IPS-18a (cell line): ENCODE measurements around the gene VANGL2.

Source experiments
- H3K27ac ChIP-seq: one replicate; pipeline ENCODE4 v1.5.1; 2013; ENCODE audit warnings: low read length
- H3K27me3 ChIP-seq: one replicate; pipeline ENCODE4 v1.6.1; 2013; ENCODE audit warnings: mild to moderate bottlenecking, low read length; ENCODE audit not compliant: control insufficient read depth, insufficient read depth
- H3K36me3 ChIP-seq: one replicate; pipeline ENCODE4 v1.6.1; 2013; ENCODE audit warnings: low read depth, low read length; ENCODE audit not compliant: control insufficient read depth
- H3K4me1 ChIP-seq: one replicate; pipeline ENCODE4 v1.6.1; 2013; ENCODE audit warnings: low read depth, low read length; ENCODE audit not compliant: control insufficient read depth
- H3K4me3 ChIP-seq: one replicate; pipeline ENCODE4 v1.5.1; 2013; ENCODE audit warnings: low read length
- H3K9ac ChIP-seq: one replicate; pipeline ENCODE4 v1.6.1; 2013; ENCODE audit warnings: mild to moderate bottlenecking, low read length, moderate library complexity
- H3K9me3 ChIP-seq: one replicate; pipeline ENCODE4 v1.6.1; 2013; ENCODE audit warnings: low read depth, low read length; ENCODE audit not compliant: control insufficient read depth

The VANGL2 gene

DNA sequence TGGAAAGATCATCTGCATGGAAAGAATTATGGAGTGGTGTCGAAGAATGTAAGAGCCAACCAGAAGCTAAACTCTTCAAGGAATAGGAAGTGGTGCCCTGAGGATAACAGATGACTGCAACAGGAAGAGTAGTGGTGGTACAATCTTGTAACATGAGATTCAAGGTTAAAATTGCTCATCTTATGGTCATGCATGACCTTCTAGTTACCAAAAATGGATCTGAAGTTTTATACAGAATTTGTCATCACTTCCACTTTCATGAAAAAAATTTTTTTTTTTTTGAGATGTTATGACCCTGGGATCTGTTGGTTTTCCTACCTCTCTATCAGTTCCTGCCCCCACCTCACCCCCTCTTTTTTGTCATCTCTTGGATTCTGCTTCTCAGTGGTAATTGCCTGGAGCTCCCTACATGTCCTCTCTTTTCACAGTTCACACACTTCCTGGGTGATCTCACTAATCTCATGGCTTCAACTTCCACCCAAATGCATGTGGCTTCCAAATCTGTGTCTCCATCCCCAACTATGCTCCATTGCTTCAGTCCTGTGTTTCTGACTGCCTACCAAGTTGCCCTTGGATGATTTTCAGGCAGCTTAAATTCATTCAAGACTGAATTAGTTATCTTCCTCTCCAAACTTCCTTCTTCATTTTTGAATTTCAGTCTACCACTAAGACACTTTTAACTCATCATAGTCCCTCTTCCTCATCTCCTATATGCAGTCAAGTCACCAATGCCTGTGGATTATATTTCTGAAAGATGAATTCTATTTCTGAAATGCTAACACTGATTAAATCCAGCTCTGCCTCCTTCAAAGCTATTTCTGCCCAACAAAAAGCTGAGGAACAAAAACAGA lies 74.3 kb downstream of the VANGL2 start:
- Histone ChIP-seq H3K9ac (no peak overlapping the region), H3K27me3 (no peaks in the 10 kb centered on the region), H3K4me1 (no peaks in the 10 kb centered on the region), H3K4me3 (no peak overlapping the region), H3K9me3 (no peaks in the 10 kb centered on the region), H3K36me3 (no peaks in the 10 kb centered on the region), H3K27ac (no peak overlapping the region)
